Measurements from ENCODE around the gene ALKBH4. TPM values are rescaled to one million over a fixed set of nuclear protein-coding genes. Genes with fewer than 3 reads are reported as not detected.

The ALKBH4 gene
- total and polyA plus RNA-seq, 2 of the 4 experiments (the other 2 are of a cell fraction), result 6.1 to 7.4 TPM

GRCh38 chr7:102424129-102424551 is 40.5 kb downstream of the ALKBH4 start:
- Histone ChIP-seq H3K36me3 (ENCODE audit: control insufficient read depth, insufficient read depth, low read length) (peaks cover 45% of the 10 kb centered on the region), H3K4me3 (ENCODE audit: insufficient read depth, low read depth, low read length) (no peak overlapping the region), H3K27me3 (ENCODE audit: control insufficient read depth, insufficient read depth, low read length) (no peaks in the 10 kb centered on the region), H4K5ac (ENCODE audit: low read depth, low read length) (no peak overlapping the region), H2AK5ac (ENCODE audit: low read depth, low read length) (no peak overlapping the region), H3K23ac (ENCODE audit: low read depth, low read length) (no peak overlapping the region), H3K9me3 (ENCODE audit: control insufficient read depth, insufficient read depth, low read length) (no peaks in the 10 kb centered on the region), H4K20me1 (ENCODE audit: insufficient read depth, low read length) (no peaks in the 10 kb centered on the region; the same call in none of the 2 replicates), H2AK9ac (replicated peaks; ENCODE audit: low read depth, low read length, poor library complexity) (no peak overlapping the region), H3K27ac (ENCODE audit: insufficient read depth, low read length) (no peak overlapping the region), H2BK15ac (ENCODE audit: low read depth, low read length) (no peak overlapping the region), H4K8ac (ENCODE audit: low read depth in 2 of 2, low read length in 2 of 2) (no peak overlapping the region), H2BK5ac (ENCODE audit: low read depth, low read length, poor library complexity, severe bottlenecking) (no peak overlapping the region), H3K4ac (ENCODE audit: low read depth, low read length) (no peak overlapping the region), H3K18ac (ENCODE audit: low read depth, low read length) (no peak overlapping the region), H4K91ac (ENCODE audit: insufficient read depth, low read depth, low read length) (no peak overlapping the region), H3K9ac (ENCODE audit: low read depth, low read length) (no peak overlapping the region), H2BK20ac (ENCODE audit: low read depth, low read length) (no peak overlapping the region), H3K9me1 (ENCODE audit: insufficient read depth, low read length) (no peaks in the 10 kb centered on the region), H2BK120ac (ENCODE audit: low read depth, low read length) (no peak overlapping the region), H3K79me1 (ENCODE audit: low read depth in 1 of 2, low read length in 2 of 2) (peaks cover 11 to 24% of the 10 kb centered on the region in 2 experiments), H3K14ac (replicated peaks; ENCODE audit: low read depth, low read length) (no peak overlapping the region), H3K4me1 (ENCODE audit: control insufficient read depth, insufficient read depth, low read length) (no peaks in the 10 kb centered on the region), H3K56ac (ENCODE audit: extremely low read depth, insufficient read depth, low read length) (no peak overlapping the region), H3K4me2 (ENCODE audit: low read depth, low read length) (no peak overlapping the region), H2AFZ (replicated peaks; ENCODE audit: low read length, poor library complexity) (no peak overlapping the region)
- ChIA-PET POLR2A (ENCODE audit: unreplicated experiment) (no interaction called here), CTCF (interaction anchor here (0.6 kb wide), 1 partner anchor 191 kb away, joined by 6 read pairs; no protein-coding TSS in a partner anchor)
- TF ChIP-seq RFX5 (IDR thresholded peaks at IDR 0.05; ENCODE audit: low read depth, low read length) (no peak), MXI1 (IDR thresholded peaks at IDR 0.05; ENCODE audit: borderline replicate concordance, low read depth, low read length) (no peak), RCOR1 (IDR thresholded peaks at IDR 0.05; ENCODE audit: insufficient replicate concordance, low read length) (no peak), NFE2L2 (IDR thresholded peaks at IDR 0.05; ENCODE audit: low read depth, low read length) (no peak), RAD21 (IDR thresholded peaks at IDR 0.05; ENCODE audit: low read length) (no peak), POLR2A (IDR thresholded peaks at IDR 0.05; ENCODE audit: low read depth, low read length) (no peak), SMC3 (IDR thresholded peaks at IDR 0.05; ENCODE audit: low read depth, low read length) (no peak), MAFK (IDR thresholded peaks at IDR 0.05; ENCODE audit: low read depth, low read length) (no peak), BHLHE40 (IDR thresholded peaks at IDR 0.05; ENCODE audit: low read depth, low read length) (no peak), CHD1 (IDR thresholded peaks at IDR 0.05; ENCODE audit: low read depth, low read length) (no peak), CEBPB (IDR thresholded peaks at IDR 0.05; ENCODE audit: low read depth, low read length) (no peak), ELK1 (IDR thresholded peaks at IDR 0.05; ENCODE audit: borderline replicate concordance, low read depth, low read length) (no peak), FOS (IDR thresholded peaks at IDR 0.05; ENCODE audit: low read depth, low read length) (no peak), MAZ (IDR thresholded peaks at IDR 0.05; ENCODE audit: borderline replicate concordance, low read depth, low read length) (no peak)
- TF ChIP-seq, protein P1, sequence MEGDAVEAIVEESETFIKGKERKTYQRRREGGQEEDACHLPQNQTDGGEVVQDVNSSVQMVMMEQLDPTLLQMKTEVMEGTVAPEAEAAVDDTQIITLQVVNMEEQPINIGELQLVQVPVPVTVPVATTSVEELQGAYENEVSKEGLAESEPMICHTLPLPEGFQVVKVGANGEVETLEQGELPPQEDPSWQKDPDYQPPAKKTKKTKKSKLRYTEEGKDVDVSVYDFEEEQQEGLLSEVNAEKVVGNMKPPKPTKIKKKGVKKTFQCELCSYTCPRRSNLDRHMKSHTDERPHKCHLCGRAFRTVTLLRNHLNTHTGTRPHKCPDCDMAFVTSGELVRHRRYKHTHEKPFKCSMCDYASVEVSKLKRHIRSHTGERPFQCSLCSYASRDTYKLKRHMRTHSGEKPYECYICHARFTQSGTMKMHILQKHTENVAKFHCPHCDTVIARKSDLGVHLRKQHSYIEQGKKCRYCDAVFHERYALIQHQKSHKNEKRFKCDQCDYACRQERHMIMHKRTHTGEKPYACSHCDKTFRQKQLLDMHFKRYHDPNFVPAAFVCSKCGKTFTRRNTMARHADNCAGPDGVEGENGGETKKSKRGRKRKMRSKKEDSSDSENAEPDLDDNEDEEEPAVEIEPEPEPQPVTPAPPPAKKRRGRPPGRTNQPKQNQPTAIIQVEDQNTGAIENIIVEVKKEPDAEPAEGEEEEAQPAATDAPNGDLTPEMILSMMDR (conservative IDR thresholded peaks at IDR 0.05; ENCODE audit: low read depth, low read length), result no peak
- TF ChIP-seq, protein P2, sequence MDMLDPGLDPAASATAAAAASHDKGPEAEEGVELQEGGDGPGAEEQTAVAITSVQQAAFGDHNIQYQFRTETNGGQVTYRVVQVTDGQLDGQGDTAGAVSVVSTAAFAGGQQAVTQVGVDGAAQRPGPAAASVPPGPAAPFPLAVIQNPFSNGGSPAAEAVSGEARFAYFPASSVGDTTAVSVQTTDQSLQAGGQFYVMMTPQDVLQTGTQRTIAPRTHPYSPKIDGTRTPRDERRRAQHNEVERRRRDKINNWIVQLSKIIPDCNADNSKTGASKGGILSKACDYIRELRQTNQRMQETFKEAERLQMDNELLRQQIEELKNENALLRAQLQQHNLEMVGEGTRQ (IDR thresholded peaks at IDR 0.05; ENCODE audit: low read depth, low read length), result no peak
- WGBS, 2 experiments (ENCODE audit: extremely low coverage in 2 of 2, insufficient read length in 1 of 2), result 80% methylated on average over 8 of the region's 12 CpGs; no CpG with 5 or more reads in 1 of the 2 experiments
- ATAC-seq (ENCODE audit: low read depth), result no peak
- no TSS peak for BruUV-seq (replicated peaks)
- intact Hi-C loops (cut with micrococcal nuclease) (no loop called here), in situ Hi-C loops (cut with MboI; ENCODE audit: low sequenced_read_pairs) (no loop called here), dilution Hi-C loops (cut with HindIII; ENCODE audit: low sequenced_read_pairs, unreplicated experiment) (no loop called here)
- DNase-seq, result no peak
